MM.1S (cell line): ENCODE data around the gene LRRC56.

Experiments used
- CTCF ChIP-seq: fragments of 300-600 bp; sonication (generic); IDR thresholded peaks from 2 replicates; pipeline ENCODE4 v1.5.1; 2016; ENCODE audit warnings: antibody characterized with exemption, low read length, mixed read lengths
- EZH2 ChIP-seq: fragments of 300-600 bp; sonication (generic); optimal IDR thresholded peaks from 2 replicates; pipeline ENCODE3; 2017; ENCODE audit warnings: low read depth, mild to moderate bottlenecking, antibody characterized with exemption, low read length, mixed read lengths
- EZH2phosphoT487 ChIP-seq: fragments of 300-600 bp; sonication (generic); IDR thresholded peaks from 2 replicates; pipeline ENCODE4 v1.6.1; 2018; ENCODE audit warnings: antibody characterized with exemption, low read length

GRCh38 chr11:558503-558902 is 21.2 kb downstream of the LRRC56 start:
- TF ChIP-seq CTCF, result no peak
- no peak for TF ChIP-seq EZH2
- TF ChIP-seq EZH2phosphoT487, result no peak
